ENCODE measurements around the gene NPAS4.
"Not testable (repeated sequence)": the region's sequence is repeated elsewhere in the genome, so short reads cannot be mapped to it uniquely, and the experiment has no call there.

NPAS4 gene

GRCh38 chr11:66418168-66418985 is 2.5 kb upstream of the NPAS4 start:
- peak; percentile 46 for DNase-seq

GRCh38 chr11:66418986-66419308 is 1.9 kb upstream of the NPAS4 start:
- no peak for DNase-seq

GRCh38 chr11:66419825-66420224 is 1.0 kb upstream of the NPAS4 start:
- no peak for DNase-seq

GRCh38 chr11:66421492-66422205 is 814 bp downstream of the NPAS4 start:
- peak; percentile 88 for DNase-seq

GRCh38 chr11:66426314-66426713 is 5.5 kb downstream of the NPAS4 start:
- DNase-seq: no peak

- DNase-seq: no peak
These were observed 8.1 kb downstream of the NPAS4 start for GRCh38 chr11:66428933-66429332.

- peak; percentile 73 for DNase-seq
These were observed 9.3 kb downstream of the NPAS4 start for GRCh38 chr11:66429983-66430602.

- DNase-seq: not testable (repeated sequence)
These were observed 10.5 kb downstream of the NPAS4 start for GRCh38 chr11:66431287-66431686.

GRCh38 chr11:66431871-66432329 is 11.1 kb downstream of the NPAS4 start:
- not testable (repeated sequence) for DNase-seq

GRCh38 chr11:66432597-66432996 is 11.8 kb downstream of the NPAS4 start:
- no peak for DNase-seq

GRCh38 chr11:66437979-66438503 is 17.2 kb downstream of the NPAS4 start:
- no peak for DNase-seq

- DNase-seq: peak; percentile 92
These were observed 17.9 kb downstream of the NPAS4 start, which contains the start of gene MRPL11 for GRCh38 chr11:66438504-66439466. MRPL11 (minus strand) TSS chr11:66438848; CDS start chr11:66438754, 94 bp downstream.

GRCh38 chr11:66440101-66440939 is 19.5 kb downstream of the NPAS4 start:
- not testable (repeated sequence) for DNase-seq

- not testable (repeated sequence) for DNase-seq
These were observed 20.1 kb downstream of the NPAS4 start for GRCh38 chr11:66440940-66441282.

- no peak for DNase-seq
These were observed 22.8 kb downstream of the NPAS4 start for GRCh38 chr11:66443602-66444001.

- no peak for DNase-seq
These were observed 26.2 kb downstream of the NPAS4 start for GRCh38 chr11:66447012-66447411.

GRCh38 chr11:66448523-66448922 is 27.7 kb downstream of the NPAS4 start:
- DNase-seq: no peak

GRCh38 chr11:66450560-66450959 is 29.7 kb downstream of the NPAS4 start:
- DNase-seq: no peak

GRCh38 chr11:66451663-66452062 is 30.8 kb downstream of the NPAS4 start:
- DNase-seq: no peak

- DNase-seq: no peak
These were observed 33.4 kb downstream of the NPAS4 start for GRCh38 chr11:66454247-66454646.

- DNase-seq: no peak
These were observed 34.0 kb downstream of the NPAS4 start for GRCh38 chr11:66454828-66455227.
